Glutamatergic neuron (in vitro differentiated cells): ENCODE data around the gene NFYC. TPM values are rescaled to one million over a fixed set of nuclear protein-coding genes. Genes with fewer than 3 reads are reported as not detected.

Experiments used
- DNase-seq: peaks from one replicate; pipeline ENCODE4 v3.0.0; 2022
- H3K27ac Mint-ChIP-seq: one replicate; pipeline ENCODE4 v1.8.0; 2020; ENCODE audit warnings: mild to moderate bottlenecking, mixed read lengths, inconsistent platforms; ENCODE audit not compliant: unreplicated experiment
- H3K27me3 Mint-ChIP-seq: one replicate; pipeline ENCODE4 v1.8.0; 2020; ENCODE audit warnings: mild to moderate bottlenecking, moderate library complexity, mixed read lengths, inconsistent platforms; ENCODE audit not compliant: unreplicated experiment
- H3K36me3 Mint-ChIP-seq: one replicate; pipeline ENCODE4 v1.8.0; 2020; ENCODE audit warnings: mild to moderate bottlenecking, mixed read lengths, inconsistent platforms; ENCODE audit not compliant: unreplicated experiment
- H3K4me1 Mint-ChIP-seq: one replicate; pipeline ENCODE4 v1.8.0; 2020; ENCODE audit warnings: mild to moderate bottlenecking, low read depth, mixed read lengths, inconsistent platforms; ENCODE audit not compliant: unreplicated experiment
- H3K4me3 Mint-ChIP-seq: one replicate; pipeline ENCODE4 v1.8.0; 2020; ENCODE audit warnings: mild to moderate bottlenecking, mixed read lengths, inconsistent platforms; ENCODE audit not compliant: unreplicated experiment
- H3K9me3 Mint-ChIP-seq: one replicate; pipeline ENCODE4 v1.8.0; 2020; ENCODE audit warnings: mild to moderate bottlenecking, moderate library complexity, mixed read lengths, inconsistent platforms; ENCODE audit not compliant: unreplicated experiment
- total RNA-seq: library from RNA; stranded (reverse); fragmentation: NEBNext Ultra II Directional; extraction: Animal tissue kit (Norgen Biotek cat#: 25700); gene quantifications from one replicate; pipeline ENCODE4 v1.2.1, GENCODE V29; 2021; ENCODE audit not compliant: unreplicated experiment
- TF ChIP-seq, protein P1 (sequence below): fragments of 200-600 bp; sonication (generic); IDR thresholded peaks from one replicate; pipeline ENCODE4 v1.5.0; 2021; ENCODE audit not compliant: partially characterized antibody, unreplicated experiment

Gene NFYC
- total RNA-seq, 1 donor from 2014 or later = 44.2 TPM

DNA sequence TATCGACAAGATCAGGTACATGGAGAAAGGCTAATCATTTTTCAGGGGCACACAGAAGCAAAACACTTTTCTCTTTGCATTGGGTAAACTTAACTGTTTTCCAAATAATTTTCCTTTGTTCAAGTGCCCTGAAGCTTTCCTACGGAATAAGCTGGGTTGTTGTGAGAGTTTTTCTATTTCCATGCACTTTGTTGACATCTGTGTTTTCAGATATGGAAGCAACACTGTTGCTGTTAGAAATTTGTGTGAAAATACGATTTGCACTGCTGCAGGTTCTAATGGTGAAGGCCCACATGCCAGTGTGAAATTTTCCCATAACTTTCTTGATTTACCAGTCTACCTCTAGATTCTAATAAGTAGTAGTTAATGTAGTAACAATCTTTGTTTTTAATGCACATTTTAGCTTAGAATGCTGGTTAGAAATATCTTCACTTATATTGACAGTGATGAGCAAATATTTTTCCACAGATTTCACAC is 18.3 kb downstream of the NFYC start:
- Mint-ChIP-seq H3K4me1 (peaks cover 17% of the 10 kb centered on the region), H3K9me3 (peaks cover 3% of the 10 kb centered on the region), H3K27me3 (peaks cover 7% of the 10 kb centered on the region), H3K36me3 (no peaks in the 10 kb centered on the region), H3K27ac (peak overlapping the region; percentile 98), H3K4me3 (peak overlapping the region; percentile 97)
- no peak for DNase-seq
- TF ChIP-seq, protein P1, sequence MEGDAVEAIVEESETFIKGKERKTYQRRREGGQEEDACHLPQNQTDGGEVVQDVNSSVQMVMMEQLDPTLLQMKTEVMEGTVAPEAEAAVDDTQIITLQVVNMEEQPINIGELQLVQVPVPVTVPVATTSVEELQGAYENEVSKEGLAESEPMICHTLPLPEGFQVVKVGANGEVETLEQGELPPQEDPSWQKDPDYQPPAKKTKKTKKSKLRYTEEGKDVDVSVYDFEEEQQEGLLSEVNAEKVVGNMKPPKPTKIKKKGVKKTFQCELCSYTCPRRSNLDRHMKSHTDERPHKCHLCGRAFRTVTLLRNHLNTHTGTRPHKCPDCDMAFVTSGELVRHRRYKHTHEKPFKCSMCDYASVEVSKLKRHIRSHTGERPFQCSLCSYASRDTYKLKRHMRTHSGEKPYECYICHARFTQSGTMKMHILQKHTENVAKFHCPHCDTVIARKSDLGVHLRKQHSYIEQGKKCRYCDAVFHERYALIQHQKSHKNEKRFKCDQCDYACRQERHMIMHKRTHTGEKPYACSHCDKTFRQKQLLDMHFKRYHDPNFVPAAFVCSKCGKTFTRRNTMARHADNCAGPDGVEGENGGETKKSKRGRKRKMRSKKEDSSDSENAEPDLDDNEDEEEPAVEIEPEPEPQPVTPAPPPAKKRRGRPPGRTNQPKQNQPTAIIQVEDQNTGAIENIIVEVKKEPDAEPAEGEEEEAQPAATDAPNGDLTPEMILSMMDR = no peak

DNA sequence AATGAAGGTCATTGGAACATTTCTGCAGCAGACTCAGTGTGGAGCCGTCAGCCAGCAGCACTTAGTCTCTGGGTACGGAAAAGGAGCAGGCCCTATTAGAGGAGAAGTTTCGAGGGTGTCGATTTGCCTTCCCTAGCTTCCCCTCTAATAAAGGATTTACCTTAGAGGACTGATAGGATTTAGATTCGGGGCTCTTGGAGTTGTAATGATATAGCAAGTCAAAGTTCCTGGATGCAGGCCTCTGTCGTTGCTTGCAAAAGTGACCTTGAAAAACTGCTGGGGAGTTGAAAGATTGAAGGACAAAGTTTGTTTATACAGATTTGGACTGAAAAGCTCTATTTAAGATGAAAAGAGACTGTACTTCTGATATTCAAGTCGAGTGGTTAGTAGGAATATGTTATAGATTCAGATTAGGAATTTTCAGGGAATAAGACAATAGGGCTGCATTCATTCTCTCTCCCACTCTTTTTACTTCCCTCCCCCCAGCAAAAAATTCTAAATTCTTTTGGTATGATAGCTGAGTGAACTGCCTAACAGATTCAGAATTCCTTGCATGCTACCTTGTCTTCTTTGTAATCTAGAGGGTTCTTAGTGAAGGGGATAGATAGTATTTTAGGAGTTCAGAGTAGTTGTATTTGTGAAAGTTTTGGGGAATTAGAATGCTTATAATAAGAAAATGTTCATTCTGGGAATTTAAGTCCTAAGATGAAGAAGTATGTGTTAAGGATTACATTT is 19.2 kb downstream of the NFYC start:
- peaks cover 3% of the 10 kb centered on the region for H3K9me3 Mint-ChIP-seq
- no peak for DNase-seq
- H3K27me3 Mint-ChIP-seq = peaks cover 7% of the 10 kb centered on the region

DNA sequence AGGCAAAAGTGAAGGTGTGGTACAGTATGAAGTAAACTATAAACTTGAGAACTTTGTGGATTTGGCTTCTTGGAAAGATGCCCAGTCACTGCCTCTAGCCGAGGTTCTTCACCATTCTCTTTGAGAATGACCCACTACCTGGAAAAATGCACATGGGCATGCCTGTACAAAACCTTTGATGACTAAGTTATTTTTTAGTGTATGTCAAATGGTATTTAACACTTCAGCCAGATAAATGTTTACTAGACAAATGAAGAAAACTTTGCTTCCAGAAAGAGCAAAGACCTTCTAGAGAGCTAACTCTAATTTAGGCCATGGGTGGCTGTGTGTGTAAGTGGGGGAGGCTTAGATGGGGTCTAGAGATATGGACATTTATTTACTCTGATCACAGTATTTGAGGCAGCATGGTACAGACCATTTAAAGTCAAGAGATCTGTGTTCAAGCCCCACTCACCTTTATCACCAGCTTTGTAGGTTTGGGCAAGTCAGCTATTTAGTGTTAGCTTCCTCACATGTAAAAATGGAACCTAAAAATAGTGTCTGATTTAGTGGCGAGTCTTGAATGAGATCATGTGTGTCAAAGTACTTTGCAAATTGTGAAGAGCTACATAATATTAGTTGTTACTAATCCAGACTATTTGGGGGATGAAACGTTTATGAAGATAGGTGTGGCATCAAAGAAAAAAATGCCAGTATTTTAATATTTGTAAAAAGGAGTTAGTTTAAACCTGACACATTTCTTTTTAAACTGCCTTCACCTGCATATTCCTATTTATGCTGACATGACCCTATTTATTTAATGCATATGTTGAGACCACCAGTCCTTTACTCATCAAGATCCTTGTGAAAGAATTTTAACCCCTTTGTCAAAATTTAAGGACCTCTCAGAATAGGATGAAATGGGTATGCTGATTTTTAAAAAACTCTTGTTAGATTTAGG is 20.2 kb downstream of the NFYC start:
- Mint-ChIP-seq H3K36me3 (no peaks in the 10 kb centered on the region), H3K4me1 (peaks cover 17% of the 10 kb centered on the region), H3K27me3 (peaks cover 7% of the 10 kb centered on the region), H3K9me3 (peaks cover 3% of the 10 kb centered on the region), H3K27ac (no peak overlapping the region), H3K4me3 (peak overlapping the region; percentile 97)
- TF ChIP-seq, protein P1 = no peak
- DNase-seq = no peak

More for the DNA sequence above, 19.2 kb downstream of the NFYC start:
- Mint-ChIP-seq H3K4me3 (peak overlapping the region; percentile 97), H3K4me1 (peaks cover 17% of the 10 kb centered on the region), H3K27ac (peak overlapping the region; percentile 98), H3K36me3 (no peaks in the 10 kb centered on the region)
- TF ChIP-seq, protein P1 = no peak

- Mint-ChIP-seq H3K9me3 (peaks cover 3% of the 10 kb centered on the region), H3K27me3 (peaks cover 7% of the 10 kb centered on the region), H3K36me3 (no peaks in the 10 kb centered on the region), H3K4me3 (no peak overlapping the region), H3K27ac (no peak overlapping the region), H3K4me1 (peaks cover 17% of the 10 kb centered on the region)
- TF ChIP-seq, protein P1 = no peak
- DNase-seq = no peak
These were observed 21.0 kb downstream of the NFYC start for GRCh38 chr1:40712405-40712944.
